ENCODE measurements around the gene ISL1.
A peak's percentile ranks its signal among the peaks of the same experiment; 100 is the strongest.

ISL1 gene

GRCh38 chr5:51383131-51384121 lies at the start of gene ISL1:
TSS of gene ISL1 (plus strand) at chr5:51383448. CDS start at chr5:51383672, 224 bp downstream.
- DNase-seq, result peak; percentile 98

GRCh38 chr5:51336878-51337277 lies 46.4 kb upstream of the ISL1 start:
- DNase-seq, result no peak

GRCh38 chr5:51345106-51345505 lies 38.1 kb upstream of the ISL1 start:
- DNase-seq, result peak; percentile 34

GRCh38 chr5:51347157-51347556 lies 36.1 kb upstream of the ISL1 start:
- DNase-seq, result no peak

GRCh38 chr5:51347704-51348103 lies 35.5 kb upstream of the ISL1 start:
- DNase-seq, result peak; percentile 10

GRCh38 chr5:51371052-51371451 lies 12.2 kb upstream of the ISL1 start:
- no peak for DNase-seq

GRCh38 chr5:51373880-51374523 lies 9.2 kb upstream of the ISL1 start:
- no peak for DNase-seq

GRCh38 chr5:51375084-51375483 lies 8.2 kb upstream of the ISL1 start:
- no peak for DNase-seq

- no peak for DNase-seq
Observed at GRCh38 chr5:51376509-51376908, 6.7 kb upstream of the ISL1 start.

GRCh38 chr5:51377151-51378060 lies 5.8 kb upstream of the ISL1 start:
- no peak for DNase-seq

GRCh38 chr5:51378061-51378409 lies 5.2 kb upstream of the ISL1 start:
- DNase-seq, result no peak

GRCh38 chr5:51378448-51379330 lies 4.6 kb upstream of the ISL1 start:
- peak; percentile 44 for DNase-seq

- DNase-seq, result no peak
Observed at GRCh38 chr5:51379331-51379700, 3.9 kb upstream of the ISL1 start.

- DNase-seq, result peak; percentile 56
Observed at GRCh38 chr5:51380603-51381207, 2.5 kb upstream of the ISL1 start.

GRCh38 chr5:51381761-51382474 lies 1.3 kb upstream of the ISL1 start:
- DNase-seq, result peak; percentile 57

GRCh38 chr5:51382521-51383130 lies 622 bp upstream of the ISL1 start:
- DNase-seq, result peak; percentile 46

GRCh38 chr5:51384281-51384840 lies 1.1 kb downstream of the ISL1 start:
- peak; percentile 35 for DNase-seq

GRCh38 chr5:51385216-51385615 lies 2.0 kb downstream of the ISL1 start:
- DNase-seq, result no peak

- DNase-seq, result no peak
Observed at GRCh38 chr5:51386916-51387883, 4.0 kb downstream of the ISL1 start.
